Measurements from ENCODE around the gene KATNB1.

GRCh38 chr16:57725151-57725550 is 10.4 kb upstream of the KATNB1 start:
- TF ChIP-seq REST (IDR thresholded peaks at IDR 0.05; ENCODE audit: insufficient read depth in 1 of 2, low read depth in 2 of 2, low read length in 2 of 2) (no peak), TAF1 (IDR thresholded peaks at IDR 0.05; ENCODE audit: borderline replicate concordance, insufficient read depth, low read length) (no peak), POLR2AphosphoS5 (IDR thresholded peaks at IDR 0.05; ENCODE audit: low read depth, low read length) (no peak)

Measured in PFSK-1 (cell line).